ENCODE measurements around the gene EEF1AKMT4. TPM values are rescaled to one million over a fixed set of nuclear protein-coding genes. Genes with fewer than 3 reads are reported as not detected.

Gene EEF1AKMT4
- polyA plus RNA-seq, 2 of the 4 experiments (the other 2 are of a cell fraction) = 9.8 to 12.7 TPM

- Histone ChIP-seq H3K4me2 (no peak overlapping the region), H3K4me1 (no peaks in the 10 kb centered on the region), H3K4me3 (no peak overlapping the region), H3K27ac (no peak overlapping the region), H3K9me3 (no peaks in the 10 kb centered on the region)
- 70% methylated on average over 17 of the region's 22 CpGs for WGBS (ENCODE audit: missing lambda C conversion rate)
- DNase-seq (ENCODE audit: low read depth in 1 of 2, low spot score in 1 of 2) (no peak), FAIRE-seq (no peak), ATAC-seq (no peak)
- ChIA-PET POLR2A (no interaction called here), CTCF (interaction anchor here (0.5 to 1.2 kb wide), 7 partner anchors 41 to 463 kb away, joined by 3 to 4 read pairs (median 3); partner anchors contain the start of genes EEF1AKMT4 and PARL)
- no peak for TF ChIP-seq CBX8 (IDR thresholded peaks at IDR 0.05)
- TF ChIP-seq E2F6 (IDR thresholded peaks at IDR 0.05; ENCODE audit: borderline replicate concordance, low read depth) = no peak
- TF ChIP-seq ESRRA (IDR thresholded peaks at IDR 0.05; ENCODE audit: borderline replicate concordance, low read length) = no peak
- no peak for TF ChIP-seq PHF8 (IDR thresholded peaks at IDR 0.05; ENCODE audit: borderline replicate concordance, low read depth)
- no peak for TF ChIP-seq NR3C1 (IDR thresholded peaks at IDR 0.05)
- no peak for TF ChIP-seq ZFP36 (IDR thresholded peaks at IDR 0.05; ENCODE audit: borderline replicate concordance, partially characterized antibody)
- TF ChIP-seq ZC3H11A (IDR thresholded peaks at IDR 0.05) = no peak
- TF ChIP-seq RFX5 (IDR thresholded peaks at IDR 0.05) = no peak
- no peak for TF ChIP-seq CHD4 (IDR thresholded peaks at IDR 0.05; ENCODE audit: borderline replicate concordance)
- TF ChIP-seq HOXA7 (CRISPR knock-in tag; IDR thresholded peaks at IDR 0.05) = no peak
- no peak for TF ChIP-seq CEBPB (IDR thresholded peaks at IDR 0.05)
- TF ChIP-seq NPAS2 (CRISPR knock-in tag; IDR thresholded peaks at IDR 0.05; ENCODE audit: borderline replicate concordance) = no peak
- TF ChIP-seq CTCF (IDR thresholded peaks at IDR 0.05) = no peak
- TF ChIP-seq FOXS1 (CRISPR knock-in tag; IDR thresholded peaks at IDR 0.05) = no peak
- TF ChIP-seq JUN (IDR thresholded peaks at IDR 0.05) = no peak
- no peak for TF ChIP-seq FOSB (CRISPR knock-in tag; IDR thresholded peaks at IDR 0.05)
- TF ChIP-seq CBX2 (IDR thresholded peaks at IDR 0.05; ENCODE audit: borderline replicate concordance, low read depth) = no peak
These were observed 41.7 kb downstream of the EEF1AKMT4 start for GRCh38 chr3:184291044-184291737.

- no peak overlapping the region for H3K27ac ChIP-seq
- ATAC-seq (no peak), DNase-seq (ENCODE audit: low read depth in 1 of 2, low spot score in 1 of 2) (no peak), FAIRE-seq (no peak)
- 81% methylated on average over 20 of the region's 21 CpGs for WGBS (ENCODE audit: missing lambda C conversion rate)
- H3K4me3 ChIP-seq = no peak overlapping the region
- no peak overlapping the region for H3K4me2 ChIP-seq
- ChIA-PET CTCF (interaction anchor here (1.1 to 1.2 kb wide), 3 partner anchors 42 to 407 kb away, joined by 3 to 4 read pairs (median 3); partner anchors contain the start of genes EEF1AKMT4 and PARL), POLR2A (no interaction called here)
- no peaks in the 10 kb centered on the region for H3K9me3 ChIP-seq
- H3K4me1 ChIP-seq = no peaks in the 10 kb centered on the region
- no peak for TF ChIP-seq HOXB5 (CRISPR knock-in tag; IDR thresholded peaks at IDR 0.05)
- no peak for TF ChIP-seq MYC (IDR thresholded peaks at IDR 0.05; ENCODE audit: borderline replicate concordance, low read length)
- no peak for TF ChIP-seq CTCF (IDR thresholded peaks at IDR 0.05)
- TF ChIP-seq HOXA7 (CRISPR knock-in tag; IDR thresholded peaks at IDR 0.05) = no peak
- no peak for TF ChIP-seq MAZ (IDR thresholded peaks at IDR 0.05; ENCODE audit: borderline replicate concordance, low read depth, low read length)
- TF ChIP-seq NFE2L2 (conservative IDR thresholded peaks at IDR 0.05; ENCODE audit: low read length) = no peak
- TF ChIP-seq NR3C1 (IDR thresholded peaks at IDR 0.05) = no peak
These were observed 42.4 kb downstream of the EEF1AKMT4 start for GRCh38 chr3:184291738-184292445.
